Measurements from ENCODE around the gene ZNF385B.

The ZNF385B gene

DNA sequence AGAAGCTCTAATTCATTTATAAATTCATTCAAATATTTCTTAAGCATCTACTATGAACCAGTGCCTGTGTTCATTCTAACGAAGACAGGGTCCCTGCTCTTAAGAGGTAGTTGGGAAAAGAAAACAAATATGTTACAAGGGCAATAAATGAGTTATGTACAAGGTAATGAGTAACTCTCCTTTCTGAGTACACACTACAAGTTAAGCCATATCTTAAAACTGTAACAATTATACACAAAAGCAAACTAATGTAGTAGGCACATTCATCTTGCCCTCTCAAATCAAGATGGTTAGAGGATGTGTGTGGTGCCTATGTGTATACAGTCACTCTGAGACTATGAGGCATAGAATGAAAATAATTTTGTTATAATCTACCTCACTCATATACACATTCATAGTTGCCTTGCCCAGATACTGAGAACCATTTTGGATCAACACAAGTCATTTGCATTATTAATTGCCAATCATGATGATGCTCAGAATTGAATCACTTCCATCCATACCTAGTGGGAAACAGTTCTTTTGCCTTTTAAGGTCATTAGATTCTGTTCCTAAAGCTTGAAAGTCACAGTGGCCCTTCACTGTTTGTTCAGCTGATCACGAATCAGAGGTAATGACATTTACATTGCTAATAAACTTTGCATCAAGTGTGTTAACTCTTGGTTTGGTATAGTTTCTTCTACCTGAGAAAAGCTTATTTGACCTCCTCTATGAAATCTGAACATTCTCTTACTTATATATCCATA lies 283.1 kb downstream of the ZNF385B start:
- no peak for DNase-seq

DNA sequence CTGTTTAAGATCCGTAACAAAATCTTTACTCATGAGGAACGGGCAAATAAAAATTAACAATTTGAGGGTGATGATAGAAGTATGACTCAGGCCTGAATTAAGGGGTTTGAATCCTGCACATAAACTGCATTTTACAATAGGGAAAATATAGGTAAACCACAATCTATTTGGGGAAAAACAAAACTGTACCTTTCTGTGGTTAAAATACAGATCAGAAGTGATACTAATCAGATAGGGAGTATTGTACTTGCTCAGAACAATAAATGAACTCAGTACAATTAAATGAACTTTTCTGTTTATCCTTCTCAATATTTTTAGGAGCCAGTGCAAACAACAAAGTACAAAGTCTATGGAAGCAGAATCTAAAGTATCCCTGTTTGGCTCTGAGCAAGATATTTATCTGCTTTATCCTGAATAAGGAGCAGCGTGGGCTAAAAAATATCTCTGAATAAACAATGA lies 287.3 kb downstream of the ZNF385B start:
- DNase-seq = no peak

DNA sequence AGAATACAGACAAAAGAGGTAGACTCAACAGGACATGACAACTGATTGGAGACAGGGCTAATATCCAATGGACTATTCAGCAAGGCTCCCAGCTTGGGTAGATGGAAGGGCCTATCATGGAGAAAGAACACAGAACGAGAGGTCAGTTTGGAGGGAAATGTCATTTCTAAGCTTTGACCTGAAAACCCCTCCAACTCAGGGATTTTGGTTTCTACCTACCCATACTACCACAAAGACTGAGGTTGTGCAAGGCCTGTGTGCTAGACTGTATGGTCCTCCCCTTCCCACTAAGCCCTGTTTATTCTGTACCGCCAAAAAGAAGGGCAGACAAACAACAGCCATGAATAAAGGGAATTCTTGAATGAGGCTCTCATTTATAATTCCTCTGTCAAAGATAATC lies 288.9 kb downstream of the ZNF385B start:
- no peak for DNase-seq

DNA sequence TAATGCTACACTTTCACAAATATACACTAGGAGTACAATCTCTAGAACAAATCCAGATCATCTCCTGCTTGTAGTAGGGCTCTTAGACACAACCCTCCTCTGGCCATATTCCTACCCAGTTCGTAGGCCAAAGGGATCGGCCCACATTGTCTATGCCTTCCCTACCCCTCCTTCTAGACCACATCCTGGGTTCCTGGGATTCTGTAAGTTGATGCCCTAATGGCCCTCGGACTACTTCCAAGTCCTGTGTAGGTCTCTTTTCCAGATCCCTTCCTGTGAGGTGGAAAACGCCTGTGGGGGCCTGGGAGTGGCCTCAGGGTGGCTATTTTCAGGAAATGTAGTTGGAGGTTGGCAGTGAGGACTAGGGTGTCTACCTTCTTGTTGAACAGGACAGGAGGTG lies 289.7 kb downstream of the ZNF385B start:
- DNase-seq = no peak

DNA sequence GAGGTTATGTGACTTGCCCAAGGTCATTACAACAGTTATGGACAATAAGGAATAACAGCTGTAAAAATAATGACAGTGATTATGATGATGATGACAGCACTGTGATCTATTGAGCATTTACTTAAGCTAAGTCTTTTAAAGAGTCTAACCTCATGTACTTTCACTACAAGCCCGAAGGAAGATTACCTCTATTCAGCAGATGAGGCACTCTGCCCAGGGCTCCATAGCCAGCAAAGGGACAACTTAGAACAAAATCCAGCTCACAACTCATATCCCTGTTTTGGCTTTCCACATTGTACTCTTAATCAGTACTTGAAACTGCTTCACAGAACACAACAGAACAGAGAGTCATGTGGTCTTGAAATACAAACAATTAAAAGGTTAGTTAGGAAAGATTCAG lies 290.2 kb downstream of the ZNF385B start:
- no peak for DNase-seq

DNA sequence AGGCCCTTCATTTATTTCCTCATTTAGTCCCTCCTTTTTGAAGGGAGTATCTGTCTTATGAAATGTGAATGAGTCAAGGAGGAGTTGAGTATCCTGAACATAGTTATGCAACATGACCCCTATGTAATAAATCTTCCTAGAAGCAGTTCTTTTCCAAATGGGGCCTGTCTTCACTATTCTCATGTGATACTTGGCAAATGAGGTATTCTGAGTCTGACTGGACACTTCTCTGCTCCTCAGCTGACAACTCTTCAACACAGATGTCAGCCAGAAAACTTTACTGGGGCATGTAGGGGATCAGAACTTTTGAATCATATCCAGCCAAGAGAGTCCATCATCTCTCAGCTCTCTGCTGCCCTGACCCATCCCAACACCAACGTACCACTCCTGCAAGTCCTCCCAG lies 291.6 kb downstream of the ZNF385B start:
- DNase-seq = no peak

DNA sequence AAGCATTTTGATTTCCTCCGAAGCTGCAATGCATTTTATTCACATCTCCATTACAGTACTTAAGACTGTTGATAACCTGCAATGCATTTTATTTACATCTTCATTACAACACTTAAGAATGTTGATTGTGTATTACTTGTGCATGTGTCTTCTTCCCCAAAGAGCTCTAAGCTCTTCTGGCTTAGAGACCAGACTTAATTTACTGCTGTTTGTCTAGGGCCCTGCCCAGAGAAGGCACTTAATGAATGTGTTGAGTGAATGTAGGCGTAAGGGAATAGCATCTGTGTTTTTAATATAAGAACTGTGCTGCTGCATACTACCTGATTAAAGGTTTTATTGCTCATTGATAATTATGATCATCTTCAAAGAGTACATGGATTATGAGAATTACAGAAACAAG lies 295.6 kb downstream of the ZNF385B start:
- no peak for DNase-seq

DNA sequence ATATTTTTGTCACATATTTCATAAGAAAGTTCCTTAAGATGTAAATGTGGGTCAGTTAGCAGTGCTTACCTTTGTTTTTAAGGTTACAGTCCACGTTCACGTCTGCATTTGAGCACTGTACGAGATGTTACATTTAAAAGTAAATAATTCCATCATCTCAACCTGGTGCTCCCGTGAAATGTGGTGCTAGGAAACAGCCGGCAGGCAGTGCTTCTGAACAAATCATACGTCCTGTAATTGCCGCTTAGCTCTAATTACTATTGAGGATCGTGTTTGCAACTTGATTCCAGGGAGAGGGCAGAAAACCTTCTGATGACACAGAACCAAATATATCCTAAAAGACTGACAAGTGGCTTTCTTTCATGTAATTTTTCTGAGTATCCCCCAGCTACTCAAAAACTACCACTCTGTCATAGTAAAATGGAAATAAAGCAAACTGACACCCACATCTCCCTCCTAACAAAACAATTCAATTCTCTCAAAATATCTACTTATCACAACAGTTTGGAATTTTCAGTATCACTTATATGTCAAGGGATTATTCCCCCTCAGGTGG lies 299.0 kb downstream of the ZNF385B start:
- no peak for DNase-seq

DNA sequence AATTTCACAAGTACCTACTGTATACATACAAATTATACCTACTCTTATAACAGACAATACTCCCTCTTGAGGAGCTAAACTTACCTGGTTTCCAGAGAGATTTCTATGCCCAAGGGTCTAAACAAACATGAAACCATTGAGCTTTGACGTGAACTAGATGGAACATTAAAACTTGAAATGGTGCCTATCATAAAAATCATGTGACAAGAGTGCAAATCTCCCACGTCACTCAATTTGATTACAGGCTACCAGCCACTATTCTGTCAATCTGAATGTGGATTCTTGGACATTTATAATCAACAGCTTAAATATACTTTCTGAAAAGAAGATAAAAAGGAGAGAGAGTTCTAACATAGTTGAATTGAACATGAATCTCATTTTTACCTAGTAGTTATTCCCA lies 299.7 kb downstream of the ZNF385B start:
- DNase-seq = no peak

DNA sequence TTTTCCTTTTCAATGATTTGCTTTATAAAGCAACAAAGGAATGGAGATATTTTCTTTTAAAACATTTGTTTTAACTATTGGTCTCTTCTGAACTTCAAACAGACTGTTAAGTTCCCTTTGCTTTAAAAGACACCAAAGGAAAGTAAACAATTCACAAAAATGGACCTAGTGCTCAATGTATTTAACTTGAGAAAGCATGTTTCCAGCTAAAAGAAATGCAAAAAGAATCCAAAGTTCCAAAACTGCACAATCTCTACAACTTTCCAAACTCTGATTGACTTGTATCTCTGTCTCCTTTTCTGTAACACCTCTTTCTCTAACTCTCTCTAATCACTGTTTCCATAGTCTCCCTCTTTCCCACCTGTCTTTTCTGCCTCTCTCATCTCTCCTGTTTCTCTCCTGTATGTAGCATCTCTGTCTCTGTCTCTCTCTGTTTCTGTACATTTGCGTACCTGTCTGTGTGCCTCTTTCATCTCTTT lies 301.1 kb downstream of the ZNF385B start:
- DNase-seq = no peak

DNA sequence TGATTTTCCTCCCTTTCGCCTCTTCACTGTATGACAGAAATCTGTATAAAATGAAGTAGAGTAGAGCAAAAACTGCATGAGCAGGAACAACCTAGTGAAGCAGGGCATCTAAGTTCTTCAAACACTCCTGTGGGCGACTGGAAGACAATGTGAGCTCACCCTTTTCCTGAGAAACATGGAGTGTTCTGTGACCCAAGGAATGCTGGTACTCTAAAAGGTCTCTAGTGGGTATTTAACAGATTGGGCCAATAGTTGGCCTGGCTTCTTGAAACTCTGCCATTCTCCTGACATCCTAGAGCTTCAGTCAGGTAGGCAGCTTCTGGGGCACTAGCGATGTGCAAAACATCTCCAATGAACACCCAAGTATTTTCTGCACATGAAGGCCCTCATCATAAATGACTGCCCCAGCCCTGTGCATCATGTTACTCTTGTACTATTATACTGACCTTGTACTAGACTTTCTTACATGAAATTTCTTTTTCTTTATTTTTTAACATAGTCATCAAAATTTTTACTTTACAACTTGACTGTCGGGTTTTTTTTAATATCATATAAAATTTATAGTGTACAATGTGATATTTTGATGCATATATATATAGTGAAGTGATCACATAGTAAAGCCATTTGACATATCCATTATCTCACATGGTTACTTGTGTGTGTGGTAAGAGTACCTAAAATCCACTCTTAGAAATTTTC lies 302.2 kb downstream of the ZNF385B start:
- no peak for DNase-seq

DNA sequence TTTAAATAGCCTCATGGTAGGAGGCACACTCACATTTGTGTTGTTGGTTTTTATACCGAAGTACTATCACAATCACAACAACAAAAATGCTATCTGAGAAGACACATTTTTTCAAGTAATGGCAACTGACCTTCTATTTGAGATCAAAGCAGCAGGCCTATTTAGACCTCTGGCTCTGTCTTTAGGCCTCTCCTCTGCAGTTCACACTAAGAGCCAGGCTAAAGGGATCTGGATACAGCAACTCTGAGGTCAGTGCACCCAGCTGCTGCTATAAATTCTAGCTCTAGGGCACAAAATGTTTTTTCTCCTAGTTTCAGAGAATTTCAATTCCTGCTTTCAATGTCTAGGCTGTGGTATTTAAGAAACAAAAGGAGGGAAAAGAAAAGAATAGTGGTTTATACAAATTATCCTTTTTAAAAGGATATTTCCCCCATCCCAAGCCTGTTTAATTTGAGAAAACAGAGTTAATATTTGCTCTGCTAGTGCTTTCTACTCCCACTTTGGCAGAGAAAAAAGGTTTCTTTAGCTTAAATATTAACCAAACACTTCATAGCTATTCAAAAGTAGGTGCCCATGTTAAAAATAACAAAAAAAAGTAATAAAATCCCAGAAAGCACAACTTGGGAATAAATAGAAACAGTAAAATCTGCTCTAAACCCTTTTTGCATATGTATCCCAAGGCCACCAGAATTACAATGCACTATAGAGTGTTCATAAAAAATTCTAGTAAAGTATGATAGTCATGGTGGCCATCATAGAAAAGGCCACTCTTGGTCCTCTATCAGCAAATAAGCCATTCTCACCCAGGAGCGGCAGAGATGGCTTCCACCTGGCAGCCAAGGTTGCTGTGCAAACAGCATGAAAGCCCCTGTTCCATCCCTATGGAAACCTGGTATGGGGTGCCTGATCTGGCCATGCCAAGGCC lies 303.1 kb downstream of the ZNF385B start:
- no peak for DNase-seq

DNA sequence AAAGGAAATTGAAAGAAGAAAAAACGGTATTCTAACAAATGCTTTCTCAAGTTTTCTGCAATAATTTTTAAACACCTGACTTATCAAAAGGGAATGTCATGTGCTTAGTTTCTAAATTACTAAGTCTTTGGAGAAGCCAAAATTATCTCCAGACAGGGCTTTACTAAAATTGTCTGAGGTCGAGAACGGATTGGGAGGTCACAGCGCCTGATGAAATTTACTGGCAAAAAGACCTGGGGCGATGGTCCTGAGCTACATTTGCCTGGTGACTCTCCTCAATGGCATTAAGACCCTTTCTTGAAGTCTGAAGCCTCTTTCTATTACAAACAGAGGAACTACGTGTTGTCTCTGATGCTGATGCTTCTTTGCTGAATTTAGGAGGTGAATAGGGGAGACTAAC lies 305.0 kb downstream of the ZNF385B start:
- DNase-seq = no peak

DNA sequence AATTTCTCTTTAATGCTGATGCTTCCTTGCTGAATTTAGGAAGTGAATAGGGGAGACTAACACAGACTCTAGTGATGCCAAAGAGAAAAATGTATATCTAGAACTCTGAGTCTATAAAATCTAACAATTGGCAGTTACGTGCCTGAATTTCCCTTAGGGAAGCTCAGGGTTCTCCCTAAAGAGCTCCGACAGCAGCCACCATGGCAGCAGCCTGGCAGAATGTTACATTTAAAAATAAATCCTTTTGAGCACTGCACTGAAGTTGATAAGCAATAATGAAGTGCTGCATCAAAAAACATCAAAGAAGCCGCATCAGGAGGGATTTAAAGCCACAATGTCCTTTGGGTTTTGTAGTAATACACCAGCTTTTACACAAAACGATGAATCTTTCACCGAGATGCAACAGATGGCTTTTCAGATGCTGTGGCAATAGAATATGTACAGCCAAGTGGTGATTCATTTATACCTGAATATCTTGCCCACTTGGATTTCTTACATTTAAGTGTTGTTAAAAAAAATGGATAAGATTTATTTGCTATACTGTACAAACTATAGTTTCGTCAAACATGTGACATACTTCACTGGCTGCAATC lies 305.6 kb downstream of the ZNF385B start:
- DNase-seq = no peak

DNA sequence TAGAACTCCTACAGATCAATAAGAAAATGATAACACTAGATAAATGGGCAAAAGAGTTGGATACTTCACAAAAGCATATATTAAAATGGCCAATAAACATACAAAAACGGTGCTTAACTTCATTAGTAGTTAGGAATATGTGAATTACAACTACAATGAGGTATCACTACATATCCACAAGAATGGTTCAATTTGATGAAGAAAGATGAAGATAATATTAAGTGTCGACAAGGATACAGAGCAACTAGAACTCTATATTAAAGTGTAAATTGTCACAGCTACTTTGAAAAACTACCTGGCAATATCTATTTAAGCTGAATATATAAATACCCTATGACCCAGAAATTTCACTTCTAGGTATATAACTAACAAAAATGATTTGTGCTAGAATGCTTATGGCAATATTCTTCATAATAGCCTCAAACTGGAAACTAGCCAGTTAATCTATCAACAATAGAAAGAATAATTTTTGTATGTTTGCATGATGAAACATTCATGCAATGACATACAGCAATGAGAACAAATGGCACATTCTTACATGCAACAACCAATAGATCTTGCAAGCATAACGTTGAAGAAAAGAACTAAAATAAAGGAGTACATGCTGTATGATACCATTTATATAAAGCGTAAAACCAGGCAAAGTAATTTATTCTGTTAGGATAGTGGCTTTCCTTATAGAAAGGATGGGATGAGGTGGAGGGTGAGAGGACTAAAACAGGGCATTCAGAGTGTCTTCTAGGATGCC lies 306.6 kb downstream of the ZNF385B start:
- DNase-seq = no peak

DNA sequence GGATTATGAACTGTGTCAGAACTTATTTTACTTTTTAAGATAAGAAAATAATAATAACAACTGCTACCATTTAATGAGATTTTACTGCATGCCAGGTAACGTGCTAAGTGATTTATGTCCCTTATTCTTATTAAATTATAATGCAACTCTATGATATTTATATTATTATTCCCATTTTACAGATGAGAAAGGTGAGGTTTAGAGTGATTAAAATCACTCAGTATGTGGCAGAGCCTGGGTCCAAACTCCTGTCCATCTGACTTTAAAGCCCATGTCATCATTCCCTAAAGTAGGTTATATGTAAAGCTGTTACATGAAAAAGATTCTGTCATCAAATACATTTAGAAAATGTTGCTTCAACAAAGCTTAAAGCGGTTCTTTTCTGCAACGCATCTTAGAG lies 308.0 kb downstream of the ZNF385B start:
- no peak for DNase-seq

DNA sequence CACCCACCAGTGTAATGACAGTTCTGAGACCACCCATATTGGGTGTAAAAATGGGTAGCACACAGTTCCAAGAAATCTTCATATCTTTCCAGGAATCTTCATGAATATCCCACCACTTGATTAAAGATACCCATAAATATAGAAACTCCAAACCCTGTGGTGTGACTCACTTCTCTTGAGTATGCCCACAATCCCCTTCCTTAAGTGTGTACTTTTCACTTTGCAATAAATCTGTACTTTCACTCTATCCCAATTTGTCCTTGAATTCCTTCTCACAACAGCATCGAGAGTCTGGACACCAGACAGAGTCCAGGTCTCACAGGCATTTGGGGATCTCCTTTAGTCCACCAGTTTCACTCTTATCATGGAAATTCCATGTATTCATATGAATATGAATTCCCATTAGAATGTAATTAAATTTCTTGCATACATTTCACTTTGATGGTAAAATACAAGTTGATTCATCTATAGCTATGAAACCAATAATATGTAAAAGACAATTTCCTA lies 309.8 kb downstream of the ZNF385B start:
- DNase-seq = no peak

DNA sequence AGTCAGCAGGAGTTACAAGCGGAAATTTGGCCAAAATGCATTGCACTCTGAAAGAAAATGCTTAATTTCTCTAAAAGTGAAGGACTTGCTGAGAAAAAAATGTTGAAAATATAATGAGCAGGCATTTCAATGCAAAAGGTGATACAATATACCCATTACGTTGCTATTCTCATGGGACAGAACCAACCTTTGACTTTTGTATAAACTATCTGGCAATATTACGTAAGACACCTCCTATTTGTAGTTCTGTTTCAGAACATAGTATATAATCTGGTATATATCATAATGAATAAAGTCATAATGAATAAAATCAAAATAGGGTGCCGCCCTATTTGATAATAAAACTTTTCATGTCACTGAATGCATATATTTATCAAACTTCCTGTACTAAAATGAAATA lies 310.6 kb downstream of the ZNF385B start:
- no peak for DNase-seq

DNA sequence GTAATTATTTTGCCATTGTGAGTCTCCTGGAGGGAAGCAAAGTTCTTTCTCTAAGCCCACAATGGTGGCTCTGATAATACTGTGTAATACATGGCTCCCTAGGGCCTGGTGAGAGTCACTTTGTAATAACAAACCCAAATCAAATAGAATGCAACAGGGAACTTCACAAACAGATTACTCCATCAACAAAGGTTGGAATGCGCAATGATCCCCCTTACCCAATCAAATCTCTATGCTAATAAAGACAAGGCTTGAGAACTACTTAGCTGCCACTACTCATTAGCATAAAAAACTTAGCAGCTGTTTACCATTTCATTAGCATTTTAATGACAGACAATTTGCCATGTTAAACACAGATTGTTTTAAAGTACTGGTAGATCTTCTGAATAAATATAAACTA lies 311.2 kb downstream of the ZNF385B start:
- DNase-seq = no peak

DNA sequence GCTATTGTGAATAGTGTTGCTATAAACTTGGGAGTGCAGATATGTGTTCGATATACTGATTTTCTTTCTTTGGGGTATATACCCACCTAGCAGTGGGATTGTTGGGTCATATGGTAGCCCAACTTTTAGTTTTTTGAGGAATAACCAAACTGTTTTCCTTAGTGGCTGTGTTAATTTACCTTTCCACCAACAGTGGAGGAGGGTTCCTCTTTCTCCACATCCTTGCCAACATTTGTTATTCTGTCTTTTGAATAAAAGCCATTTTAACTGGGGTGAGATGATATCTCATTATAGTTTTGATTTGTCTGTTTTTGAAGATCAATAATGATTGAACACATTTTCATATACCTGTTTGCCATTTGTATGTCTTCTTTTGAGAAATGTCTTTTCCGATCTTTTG lies 314.8 kb downstream of the ZNF385B start:
- DNase-seq = no peak

DNA sequence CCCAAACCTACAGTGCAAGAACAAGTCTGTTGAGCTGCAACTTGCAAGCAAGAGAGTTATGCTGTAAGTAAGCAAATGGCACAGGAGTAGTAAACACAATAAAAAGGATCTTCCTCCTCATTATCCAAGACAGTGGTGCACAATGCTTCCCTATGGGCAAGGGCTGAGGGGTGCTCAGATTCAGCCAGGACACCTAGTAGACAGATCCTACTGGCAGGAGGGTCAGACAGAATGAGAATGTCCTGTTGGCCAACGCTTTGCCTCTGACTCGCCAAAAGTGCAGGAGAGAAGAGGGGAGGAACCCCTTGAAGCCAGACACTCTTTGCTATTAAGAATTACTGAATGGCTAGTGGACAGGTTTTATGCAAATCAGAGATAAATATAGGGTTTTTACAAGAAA lies 316.4 kb downstream of the ZNF385B start:
- no peak for DNase-seq

All from amniotic stem cell (primary cell).